ENCODE measurements around the gene PPP4R2. TPM values are rescaled to one million over a fixed set of nuclear protein-coding genes. Genes with fewer than 3 reads are reported as not detected.

The PPP4R2 gene
- total RNA-seq, 3 donors from 2014 or later = 71.5 to 77.5 (median 75.3) TPM

GRCh38 chr3:72951259-72951722 lies 45.3 kb upstream of the PPP4R2 start:
- Histone ChIP-seq H3K36me3 (ENCODE audit: low read depth) (no peaks in the 10 kb centered on the region), H3K4me3 (no peak overlapping the region)
- intact Hi-C loops (cut with DNase I, micrococcal nuclease) = no loop called here

GRCh38 chr3:72953325-72953956 lies 43.2 kb upstream of the PPP4R2 start:
- Histone ChIP-seq H3K36me3 (ENCODE audit: low read depth) (no peaks in the 10 kb centered on the region), H3K4me3 (no peak overlapping the region), H3K9me3 (no peaks in the 10 kb centered on the region), H3K4me1 (ENCODE audit: low read depth) (no peaks in the 10 kb centered on the region)
- DNase-seq (no peak), ATAC-seq (no peak)
- TF ChIP-seq CTCF (IDR thresholded peaks at IDR 0.05) = no peak
- intact Hi-C loops (cut with DNase I, micrococcal nuclease) = no loop called here

More at GRCh38 chr3:72951259-72951722, 45.3 kb upstream of the PPP4R2 start:
- Histone ChIP-seq H3K9me3 (no peaks in the 10 kb centered on the region), H3K4me1 (ENCODE audit: low read depth) (no peaks in the 10 kb centered on the region)
- no peak for TF ChIP-seq CTCF (IDR thresholded peaks at IDR 0.05)
- ATAC-seq (no peak), DNase-seq (no peak)

GRCh38 chr3:72957297-72957696 lies 39.3 kb upstream of the PPP4R2 start:
- ATAC-seq (no peak), DNase-seq (no peak)
- Histone ChIP-seq H3K9me3 (no peaks in the 10 kb centered on the region), H3K36me3 (ENCODE audit: low read depth) (no peaks in the 10 kb centered on the region), H3K4me1 (ENCODE audit: low read depth) (peaks cover 7% of the 10 kb centered on the region), H3K4me3 (no peak overlapping the region)
- intact Hi-C loops (cut with DNase I, micrococcal nuclease) = no loop called here
- TF ChIP-seq CTCF (IDR thresholded peaks at IDR 0.05) = no peak

GRCh38 chr3:72959336-72959735 lies 37.3 kb upstream of the PPP4R2 start:
- no peak for ATAC-seq

GRCh38 chr3:72960812-72961518 lies 35.6 kb upstream of the PPP4R2 start:
- Histone ChIP-seq H3K36me3 (ENCODE audit: low read depth) (no peaks in the 10 kb centered on the region), H3K4me1 (ENCODE audit: low read depth) (peaks cover 7% of the 10 kb centered on the region), H3K9me3 (no peaks in the 10 kb centered on the region), H3K4me3 (no peak overlapping the region)
- intact Hi-C loops (cut with DNase I, micrococcal nuclease) = no loop called here
- TF ChIP-seq CTCF (IDR thresholded peaks at IDR 0.05) = no peak
- peak; percentile 96 for ATAC-seq
- DNase-seq = peak in 1 of 3 donors; percentile 47

More at GRCh38 chr3:72959336-72959735, 37.3 kb upstream of the PPP4R2 start:
- Histone ChIP-seq H3K4me1 (ENCODE audit: low read depth) (peaks cover 7% of the 10 kb centered on the region), H3K4me3 (no peak overlapping the region), H3K9me3 (no peaks in the 10 kb centered on the region), H3K36me3 (ENCODE audit: low read depth) (no peaks in the 10 kb centered on the region)
- no peak for TF ChIP-seq CTCF (IDR thresholded peaks at IDR 0.05)
- DNase-seq = no peak
- intact Hi-C loops (cut with DNase I, micrococcal nuclease) = no loop called here

Measured in mucosa of descending colon (tissue), 3 donors.